Transverse colon (tissue), 4 donors: ENCODE measurements around the gene AGAP1. TPM values are rescaled to one million over a fixed set of nuclear protein-coding genes. Genes with fewer than 3 reads are reported as not detected.

ENCODE experiments used
- DNase-seq: peaks from one replicate; pipeline ENCODE4 v3.0.0-alpha.2; 2019
- H3K27ac ChIP-seq, 4 donors: fragments of 200-600 bp; sonication (generic); 2 replicates each; pipeline ENCODE4 v1.5.1; 2016 to 2018; ENCODE audit warnings: inconsistent platforms in 4 of 4
- H3K27me3 ChIP-seq: fragments of 200-600 bp; sonication (generic); 2 replicates; pipeline ENCODE4 v1.5.1; 2017; ENCODE audit warnings: inconsistent platforms
- H3K36me3 ChIP-seq, 4 donors: fragments of 200-600 bp; sonication (generic); 2 replicates each; pipeline ENCODE4 v1.5.1; 2017 to 2019; ENCODE audit warnings: inconsistent platforms in 4 of 4
- H3K4me1 ChIP-seq, 4 donors: fragments of 200-600 bp; sonication (generic); 2 replicates each; pipeline ENCODE4 v1.5.1; 2017 to 2020; ENCODE audit warnings: inconsistent platforms in 4 of 4
- H3K4me3 ChIP-seq, 4 donors: fragments of 200-600 bp; sonication (generic); 1 replicate in 1 of 4; 2 replicates in 3 of 4; pipeline versions ENCODE4 v1.5.1 to v1.6.1; 2017 to 2019; ENCODE audit warnings: inconsistent platforms in 4 of 4
- H3K9me3 ChIP-seq, 2 donors: fragments of 200-600 bp; sonication (generic); 2 replicates each; pipeline ENCODE4 v1.5.1; 2017 to 2019; ENCODE audit warnings: inconsistent platforms in 2 of 2
- EP300 ChIP-seq: sonication (generic); formaldehyde crosslinking; IDR thresholded peaks from one replicate; pipeline ENCODE4 v1.6.1; 2017; ENCODE audit warnings: antibody characterized with exemption, low read depth
- POLR2A ChIP-seq: fragments of 450-650 bp; IDR thresholded peaks from one replicate; pipeline ENCODE4 v1.6.1; 2016; ENCODE audit warnings: antibody characterized with exemption, mild to moderate bottlenecking, moderate library complexity
- POLR2AphosphoS5 ChIP-seq, 3 donors: sonication (generic); formaldehyde crosslinking; IDR thresholded peaks; one replicate each; pipeline ENCODE4 v1.6.1; 2016; ENCODE audit warnings: antibody characterized with exemption in 3 of 3
- WGBS, 2 donors: methylation state at CpG; one replicate each; pipeline ENCODE4 v1.1.5; 2018; ENCODE audit warnings: low coverage in 1 of 2; 5-methylcytosine and 5-hydroxymethylcytosine counted together
- in situ Hi-C, 4 donors: fragments of 200-750 bp; cut with MboI; loops; one replicate each; pipeline versions ENCODE4 v1.15.0 to v1.15.1; 2017; ENCODE audit warnings: low sequenced_read_pairs in 3 of 4, low pct_ligation_motif_present in 1 of 4, low pct_unique_long_range_greater_than_20kb in 1 of 4
- intact Hi-C: fragments of 100-400 bp; cut with DNase I; formaldehyde crosslinking; loops from one replicate; pipeline ENCODE4 v1.15.1; 2023; ENCODE audit warnings: low total_unique reads
- total RNA-seq, 4 donors: library from RNA; depleted of rRNA; stranded (reverse); fragments of >200 nt; gene quantifications; one replicate each; pipeline ENCODE4 v1.1.0, GENCODE V29; 2016
- TF ChIP-seq, protein P1 (sequence below), 5 experiments: fragments of 200-600 bp in 3 of 5; fragments of 450-650 bp in 2 of 5; sonication (generic) in 3 of 5; IDR thresholded peaks; 1 replicate in 2 of 5; 2 replicates in 3 of 5; pipeline ENCODE4 v1.5.1; 2016 to 2017; ENCODE audit warnings: antibody characterized with exemption in 5 of 5, inconsistent platforms in 3 of 5, mild to moderate bottlenecking in 2 of 5, moderate library complexity in 1 of 5

The AGAP1 gene
- total RNA-seq, 4 donors from 2014 or later = 56.1 to 96.9 (median 71.2) TPM

DNA sequence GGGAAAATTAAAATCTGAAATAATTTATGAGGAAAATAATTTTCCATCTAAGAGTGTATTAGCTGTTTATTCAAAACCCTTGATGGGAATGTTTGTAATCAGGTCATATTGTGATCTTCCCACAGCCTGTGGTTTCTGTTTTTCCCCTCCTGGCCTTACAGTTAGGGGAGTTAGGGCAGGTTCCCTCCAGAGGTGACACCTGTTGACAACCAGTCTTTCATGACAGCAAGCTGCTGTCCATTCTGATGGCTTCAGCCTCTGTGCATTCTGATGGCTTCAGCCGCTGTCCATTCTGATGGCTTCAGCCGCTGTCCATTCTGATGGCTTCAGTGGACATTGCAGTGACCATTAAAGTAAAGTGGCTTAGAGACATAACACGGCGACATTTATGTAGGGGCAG lies 346.1 kb downstream of the AGAP1 start:
- H3K36me3 ChIP-seq = no peaks in the 10 kb centered on the region
- 98 to 100% methylated on average over 2 to 4 of the region's 4 CpGs for WGBS, 2 donors
- H3K9me3 ChIP-seq = no peaks in the 10 kb centered on the region
- in situ Hi-C loops = no loop called here
- no peaks in the 10 kb centered on the region for H3K4me1 ChIP-seq
- no peak overlapping the region for H3K27ac ChIP-seq
- H3K4me3 ChIP-seq = no peak overlapping the region
- intact Hi-C loops = no loop called here
- TF ChIP-seq POLR2A (no peak), POLR2AphosphoS5 (IDR thresholded peaks at IDR 0.05) (no peak), EP300 (no peak)
- TF ChIP-seq, protein P1, sequence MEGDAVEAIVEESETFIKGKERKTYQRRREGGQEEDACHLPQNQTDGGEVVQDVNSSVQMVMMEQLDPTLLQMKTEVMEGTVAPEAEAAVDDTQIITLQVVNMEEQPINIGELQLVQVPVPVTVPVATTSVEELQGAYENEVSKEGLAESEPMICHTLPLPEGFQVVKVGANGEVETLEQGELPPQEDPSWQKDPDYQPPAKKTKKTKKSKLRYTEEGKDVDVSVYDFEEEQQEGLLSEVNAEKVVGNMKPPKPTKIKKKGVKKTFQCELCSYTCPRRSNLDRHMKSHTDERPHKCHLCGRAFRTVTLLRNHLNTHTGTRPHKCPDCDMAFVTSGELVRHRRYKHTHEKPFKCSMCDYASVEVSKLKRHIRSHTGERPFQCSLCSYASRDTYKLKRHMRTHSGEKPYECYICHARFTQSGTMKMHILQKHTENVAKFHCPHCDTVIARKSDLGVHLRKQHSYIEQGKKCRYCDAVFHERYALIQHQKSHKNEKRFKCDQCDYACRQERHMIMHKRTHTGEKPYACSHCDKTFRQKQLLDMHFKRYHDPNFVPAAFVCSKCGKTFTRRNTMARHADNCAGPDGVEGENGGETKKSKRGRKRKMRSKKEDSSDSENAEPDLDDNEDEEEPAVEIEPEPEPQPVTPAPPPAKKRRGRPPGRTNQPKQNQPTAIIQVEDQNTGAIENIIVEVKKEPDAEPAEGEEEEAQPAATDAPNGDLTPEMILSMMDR (IDR thresholded peaks at IDR 0.05) = no peak
- no peaks in the 10 kb centered on the region for H3K27me3 ChIP-seq
- DNase-seq = no peak

DNA sequence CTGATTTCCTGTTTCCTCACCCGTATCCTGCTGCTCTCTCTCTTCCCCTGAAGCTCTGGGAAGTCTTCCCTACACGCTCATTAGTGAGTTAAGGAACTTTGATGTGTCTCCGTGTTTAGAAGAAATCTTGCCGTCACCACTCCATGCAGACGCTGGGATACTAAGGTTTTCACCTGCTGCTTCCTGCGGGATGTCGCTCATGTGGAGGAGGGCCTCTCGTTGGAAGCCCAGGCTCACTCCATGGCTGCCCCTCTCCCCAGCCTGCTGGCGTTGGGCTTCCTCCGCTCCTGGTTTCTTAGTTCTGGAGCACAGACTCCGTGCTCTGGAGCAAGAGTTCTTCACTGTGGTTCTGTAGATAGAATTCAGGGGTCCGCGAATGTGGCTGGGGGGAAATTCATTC lies 348.0 kb downstream of the AGAP1 start:
- no peaks in the 10 kb centered on the region for H3K36me3 ChIP-seq
- WGBS, 2 donors = 77 to 90% methylated on average over 3 to 13 of the region's 13 CpGs
- TF ChIP-seq EP300 (no peak), POLR2AphosphoS5 (IDR thresholded peaks at IDR 0.05) (no peak), POLR2A (no peak)
- TF ChIP-seq, protein P1 (IDR thresholded peaks at IDR 0.05) = no peak
- no peaks in the 10 kb centered on the region for H3K4me1 ChIP-seq
- in situ Hi-C loops = no loop called here
- no peaks in the 10 kb centered on the region for H3K27me3 ChIP-seq
- no peak overlapping the region for H3K27ac ChIP-seq
- intact Hi-C loops = no loop called here
- H3K4me3 ChIP-seq = no peak overlapping the region
- DNase-seq = no peak
- no peaks in the 10 kb centered on the region for H3K9me3 ChIP-seq

DNA sequence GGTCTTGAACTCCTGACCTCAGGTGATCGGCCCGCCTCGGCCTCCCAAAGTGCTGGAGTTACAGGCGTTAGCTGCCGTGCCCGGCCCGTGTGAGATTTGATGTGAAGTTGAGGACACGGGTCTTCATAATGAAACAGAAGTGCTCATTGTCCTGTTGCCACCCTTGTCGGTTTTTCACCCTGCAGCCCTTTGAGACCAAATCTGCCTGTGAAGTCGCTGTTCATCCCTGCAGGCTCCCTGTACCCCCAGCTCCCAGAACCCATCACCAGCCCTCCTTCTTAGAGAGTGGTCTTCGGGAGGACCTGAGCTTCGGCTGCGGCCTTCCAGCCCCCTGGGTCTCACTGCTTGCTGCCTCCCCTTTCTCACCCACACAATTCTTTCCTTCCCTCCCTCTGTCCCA lies 349.1 kb downstream of the AGAP1 start:
- Histone ChIP-seq H3K4me1 (no peaks in the 10 kb centered on the region), H3K36me3 (no peaks in the 10 kb centered on the region), H3K9me3 (no peaks in the 10 kb centered on the region), H3K27ac (no peak overlapping the region), H3K27me3 (no peaks in the 10 kb centered on the region), H3K4me3 (no peak overlapping the region)
- in situ Hi-C loops (no loop called here), intact Hi-C loops (no loop called here)
- TF ChIP-seq, protein P1 (IDR thresholded peaks at IDR 0.05) = no peak
- TF ChIP-seq EP300 (no peak), POLR2AphosphoS5 (IDR thresholded peaks at IDR 0.05) (no peak), POLR2A (no peak)
- 95% methylated on average over 13 of the region's 13 CpGs; no CpG with 5 or more reads in 1 of the 2 donors for WGBS, 2 donors
- DNase-seq = no peak

DNA sequence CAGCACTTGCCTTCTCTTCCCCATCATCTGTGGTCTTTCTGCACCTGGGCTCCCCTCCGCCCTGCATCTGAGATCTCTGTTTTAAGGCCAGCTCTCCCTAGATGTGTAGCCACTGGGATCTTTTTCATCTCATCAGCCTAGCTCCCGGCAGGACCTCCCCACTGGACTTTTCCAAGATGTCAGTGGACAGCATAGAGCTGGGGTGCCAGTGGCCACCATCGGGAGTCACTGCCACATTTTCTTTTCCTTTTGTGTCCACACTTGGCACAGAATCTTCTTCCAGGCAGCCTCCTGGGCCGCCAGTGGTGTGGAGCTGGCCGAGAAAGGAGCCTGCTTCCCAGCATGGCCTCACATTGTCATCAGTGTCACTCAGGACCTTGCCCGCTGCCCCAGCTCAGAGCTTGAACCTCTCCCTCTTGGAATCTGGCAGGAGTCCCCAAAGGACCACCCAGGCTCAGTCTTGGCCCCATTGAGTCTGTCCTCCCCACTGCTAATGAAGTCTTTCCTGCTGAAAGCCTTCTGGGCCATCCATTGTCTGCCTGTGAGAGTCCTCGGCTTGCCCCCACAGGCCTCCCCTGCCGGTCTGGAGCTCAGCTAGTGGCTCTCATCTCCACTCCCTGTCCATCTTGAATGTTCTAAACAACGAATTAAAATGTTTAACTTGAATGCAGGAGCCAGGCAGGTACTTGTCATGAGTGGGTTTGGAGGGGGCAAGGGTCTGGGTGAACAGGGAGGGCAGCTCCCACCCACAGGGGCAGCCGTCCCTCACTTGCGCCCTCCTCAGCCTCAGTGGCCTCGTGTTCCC lies 349.9 kb downstream of the AGAP1 start:
- H3K9me3 ChIP-seq = no peaks in the 10 kb centered on the region
- no peak for DNase-seq
- intact Hi-C loops = no loop called here

More for the DNA sequence above, 349.9 kb downstream of the AGAP1 start:
- H3K27ac ChIP-seq = no peak overlapping the region
- H3K27me3 ChIP-seq = no peaks in the 10 kb centered on the region
- in situ Hi-C loops = no loop called here
- TF ChIP-seq, protein P1 (IDR thresholded peaks at IDR 0.05) = no peak
- TF ChIP-seq POLR2AphosphoS5 (IDR thresholded peaks at IDR 0.05) (no peak), EP300 (no peak), POLR2A (no peak)
- H3K36me3 ChIP-seq = no peaks in the 10 kb centered on the region
- WGBS, 2 donors = 80 to 86% methylated on average over 3 to 12 of the region's 12 CpGs
- no peak overlapping the region for H3K4me3 ChIP-seq
- H3K4me1 ChIP-seq = no peaks in the 10 kb centered on the region
